Bronchial epithelial cell (primary cell): ENCODE measurements around the gene MED29. TPM values are rescaled to one million over a fixed set of nuclear protein-coding genes. Genes with fewer than 3 reads are reported as not detected.

Experiments
- DNase-seq: peaks from one replicate; pipeline ENCODE4 v3.0.0-alpha.2; 2010; ENCODE audit warnings: low read depth
- FAIRE-seq: peaks from 2 replicates; lab custom pipeline; 2011; peaks lifted over from hg19 to GRCh38; lab: Jason Lieb, UNC
- H3K27me3 ChIP-seq: 2 replicates; pipeline ENCODE4 v1.5.1; 2011; ENCODE audit warnings: low read length; ENCODE audit not compliant: control insufficient read depth, insufficient read depth
- H3K36me3 ChIP-seq: 2 replicates; pipeline ENCODE4 v1.5.1; 2011; ENCODE audit warnings: low read length; ENCODE audit not compliant: control insufficient read depth, insufficient read depth
- H3K4me3 ChIP-seq: 2 replicates; pipeline ENCODE4 v1.5.1; 2011; ENCODE audit warnings: mild to moderate bottlenecking, low read depth, low read length, control low read depth
- CTCF ChIP-seq: IDR thresholded peaks from 2 replicates; pipeline ENCODE4 v1.5.1; 2011; ENCODE audit warnings: mild to moderate bottlenecking, moderate library complexity, low read length, control low read depth, inconsistent platforms; ENCODE audit not compliant: insufficient read depth, severe bottlenecking
- total RNA-seq: library from RNA; depleted of rRNA; stranded (reverse); fragments of >200 nt; gene quantifications from 2 replicates; pipeline ENCODE4 v1.2.1, GENCODE V29; 2014

MED29 gene
- total RNA-seq, 1 donor from 2014 or later, result 6.8 TPM

GRCh38 chr19:39434123-39435076, 43.2 kb downstream of the MED29 start:
- Histone ChIP-seq H3K36me3 (peaks cover 19% of the 10 kb centered on the region), H3K4me3 (peak overlapping the region; percentile 96), H3K27me3 (no peaks in the 10 kb centered on the region)
- DNase-seq (no peak), FAIRE-seq (no peak)
- no peak for TF ChIP-seq CTCF

- no peak for FAIRE-seq
- peaks cover 19% of the 10 kb centered on the region for H3K36me3 ChIP-seq
These were observed 44.5 kb downstream of the MED29 start, which contains the start of gene RPS16 for GRCh38 chr19:39435499-39436349. Gene RPS16, minus strand, starts transcription at chr19:39435949. Its CDS starts 54 bp downstream, at chr19:39435895.

GRCh38 chr19:39436350-39436716, 45.2 kb downstream of the MED29 start:
- no peak for DNase-seq
- H3K27me3 ChIP-seq, result no peaks in the 10 kb centered on the region
- no peak for TF ChIP-seq CTCF
- peaks cover 19% of the 10 kb centered on the region for H3K36me3 ChIP-seq
- peak overlapping the region; percentile 96 for H3K4me3 ChIP-seq
- no peak for FAIRE-seq

More at GRCh38 chr19:39435499-39436349, 44.5 kb downstream of the MED29 start, which contains the start of gene RPS16:
- H3K4me3 ChIP-seq, result peak within 1 kb of the TSS; percentile 96
- DNase-seq, result peak; percentile 84
- H3K27me3 ChIP-seq, result no peaks in the 10 kb centered on the region
- no peak for TF ChIP-seq CTCF

- DNase-seq, result peak; percentile 72
- FAIRE-seq, result no peak
- no peak overlapping the region for H3K4me3 ChIP-seq
- no peaks in the 10 kb centered on the region for H3K27me3 ChIP-seq
- peaks cover 13% of the 10 kb centered on the region for H3K36me3 ChIP-seq
- TF ChIP-seq CTCF, result no peak
These were observed 47.2 kb downstream of the MED29 start for GRCh38 chr19:39438270-39438934.

DNA sequence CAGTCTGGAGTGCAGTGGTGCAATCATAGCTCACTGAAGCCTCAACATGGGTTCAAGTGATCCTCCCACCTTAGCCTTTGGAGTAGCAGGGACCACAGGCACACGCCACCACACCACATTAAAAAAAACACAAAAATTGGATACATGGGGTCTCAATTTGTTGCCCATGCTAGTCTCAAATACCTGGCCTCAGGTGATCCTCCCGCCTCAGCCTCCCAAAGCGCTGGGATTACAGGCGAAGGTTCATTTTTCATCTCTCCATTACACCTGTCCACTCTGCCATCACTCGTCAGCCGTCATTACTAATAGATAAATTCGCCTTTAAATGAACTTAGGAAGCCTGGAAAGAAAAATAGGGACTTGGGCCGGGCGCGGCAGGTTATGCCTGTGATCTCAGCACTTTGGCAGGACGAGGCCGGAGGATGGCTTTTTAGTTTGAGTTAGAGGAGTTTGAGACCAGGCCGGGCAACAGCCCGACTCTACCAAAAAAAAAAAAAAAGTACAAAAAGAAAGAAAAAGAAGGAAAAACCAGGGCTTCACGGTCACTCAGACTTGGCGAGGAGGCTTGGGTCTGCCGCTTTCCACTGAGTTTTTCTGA, 53.5 kb downstream of the MED29 start:
- TF ChIP-seq CTCF, result no peak
- Histone ChIP-seq H3K36me3 (no peaks in the 10 kb centered on the region), H3K27me3 (no peaks in the 10 kb centered on the region), H3K4me3 (peak overlapping the region; percentile 93)
- no peak for FAIRE-seq
- DNase-seq, result no peak
